ENCODE measurements around the gene FAM81A.

- TF ChIP-seq, protein P1, sequence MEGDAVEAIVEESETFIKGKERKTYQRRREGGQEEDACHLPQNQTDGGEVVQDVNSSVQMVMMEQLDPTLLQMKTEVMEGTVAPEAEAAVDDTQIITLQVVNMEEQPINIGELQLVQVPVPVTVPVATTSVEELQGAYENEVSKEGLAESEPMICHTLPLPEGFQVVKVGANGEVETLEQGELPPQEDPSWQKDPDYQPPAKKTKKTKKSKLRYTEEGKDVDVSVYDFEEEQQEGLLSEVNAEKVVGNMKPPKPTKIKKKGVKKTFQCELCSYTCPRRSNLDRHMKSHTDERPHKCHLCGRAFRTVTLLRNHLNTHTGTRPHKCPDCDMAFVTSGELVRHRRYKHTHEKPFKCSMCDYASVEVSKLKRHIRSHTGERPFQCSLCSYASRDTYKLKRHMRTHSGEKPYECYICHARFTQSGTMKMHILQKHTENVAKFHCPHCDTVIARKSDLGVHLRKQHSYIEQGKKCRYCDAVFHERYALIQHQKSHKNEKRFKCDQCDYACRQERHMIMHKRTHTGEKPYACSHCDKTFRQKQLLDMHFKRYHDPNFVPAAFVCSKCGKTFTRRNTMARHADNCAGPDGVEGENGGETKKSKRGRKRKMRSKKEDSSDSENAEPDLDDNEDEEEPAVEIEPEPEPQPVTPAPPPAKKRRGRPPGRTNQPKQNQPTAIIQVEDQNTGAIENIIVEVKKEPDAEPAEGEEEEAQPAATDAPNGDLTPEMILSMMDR (IDR thresholded peaks at IDR 0.05), result no peak
- no peak for TF ChIP-seq POLR2A (IDR thresholded peaks at IDR 0.05)
These were observed 81.3 kb downstream of the FAM81A start for GRCh38 chr15:59519329-59519728.
